VCaP (cell line): ENCODE results near the gene CCR7.
"Not testable (repeated sequence)": the region's sequence is repeated elsewhere in the genome, so short reads cannot be mapped to it uniquely, and the experiment has no call there.

Source experiments
- H3K27ac ChIP-seq: fragments of 450-650 bp; 2 replicates; pipeline ENCODE4 v1.5.1; 2017
- TF ChIP-seq, protein P1 (sequence below): fragments of 450-650 bp; conservative IDR thresholded peaks from 2 replicates; pipeline ENCODE4 v1.5.1; 2017; ENCODE audit warnings: mild to moderate bottlenecking, moderate library complexity

The CCR7 gene

DNA sequence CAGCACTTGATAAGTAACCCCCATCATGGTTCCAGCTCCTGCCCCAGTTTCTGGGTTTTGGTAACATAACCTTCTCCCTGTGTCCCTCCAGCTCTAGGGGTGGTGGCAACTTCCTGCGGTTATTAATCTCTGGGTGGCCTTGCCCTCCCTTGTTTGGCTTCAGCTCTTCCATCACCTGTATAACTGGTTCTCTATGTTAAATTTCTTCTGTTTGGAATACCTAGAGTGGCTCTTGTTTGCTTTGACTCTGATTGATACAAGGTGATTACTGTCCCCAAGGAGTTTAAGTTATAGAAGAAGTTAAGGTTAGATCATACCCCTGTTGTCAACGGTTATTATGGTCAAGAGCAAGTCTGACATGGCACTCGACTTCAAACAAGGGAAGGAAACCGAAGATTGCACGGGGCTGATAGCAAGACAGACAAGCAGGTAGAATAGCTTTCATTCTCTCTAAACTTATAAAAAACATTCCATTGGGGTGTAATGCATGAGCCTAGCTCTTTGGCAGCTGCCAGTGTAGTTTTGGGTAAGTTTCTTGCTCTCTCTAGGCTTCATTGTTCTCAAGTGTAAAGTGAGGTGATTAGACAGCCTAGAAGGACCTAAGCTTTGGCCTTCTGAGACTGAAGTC, 11.0 kb upstream of the CCR7 start:
- TF ChIP-seq, protein P1, sequence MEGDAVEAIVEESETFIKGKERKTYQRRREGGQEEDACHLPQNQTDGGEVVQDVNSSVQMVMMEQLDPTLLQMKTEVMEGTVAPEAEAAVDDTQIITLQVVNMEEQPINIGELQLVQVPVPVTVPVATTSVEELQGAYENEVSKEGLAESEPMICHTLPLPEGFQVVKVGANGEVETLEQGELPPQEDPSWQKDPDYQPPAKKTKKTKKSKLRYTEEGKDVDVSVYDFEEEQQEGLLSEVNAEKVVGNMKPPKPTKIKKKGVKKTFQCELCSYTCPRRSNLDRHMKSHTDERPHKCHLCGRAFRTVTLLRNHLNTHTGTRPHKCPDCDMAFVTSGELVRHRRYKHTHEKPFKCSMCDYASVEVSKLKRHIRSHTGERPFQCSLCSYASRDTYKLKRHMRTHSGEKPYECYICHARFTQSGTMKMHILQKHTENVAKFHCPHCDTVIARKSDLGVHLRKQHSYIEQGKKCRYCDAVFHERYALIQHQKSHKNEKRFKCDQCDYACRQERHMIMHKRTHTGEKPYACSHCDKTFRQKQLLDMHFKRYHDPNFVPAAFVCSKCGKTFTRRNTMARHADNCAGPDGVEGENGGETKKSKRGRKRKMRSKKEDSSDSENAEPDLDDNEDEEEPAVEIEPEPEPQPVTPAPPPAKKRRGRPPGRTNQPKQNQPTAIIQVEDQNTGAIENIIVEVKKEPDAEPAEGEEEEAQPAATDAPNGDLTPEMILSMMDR, result no peak
- H3K27ac ChIP-seq, result peak overlapping the region; percentile 33; the same call in 1 of the 2 replicates

DNA sequence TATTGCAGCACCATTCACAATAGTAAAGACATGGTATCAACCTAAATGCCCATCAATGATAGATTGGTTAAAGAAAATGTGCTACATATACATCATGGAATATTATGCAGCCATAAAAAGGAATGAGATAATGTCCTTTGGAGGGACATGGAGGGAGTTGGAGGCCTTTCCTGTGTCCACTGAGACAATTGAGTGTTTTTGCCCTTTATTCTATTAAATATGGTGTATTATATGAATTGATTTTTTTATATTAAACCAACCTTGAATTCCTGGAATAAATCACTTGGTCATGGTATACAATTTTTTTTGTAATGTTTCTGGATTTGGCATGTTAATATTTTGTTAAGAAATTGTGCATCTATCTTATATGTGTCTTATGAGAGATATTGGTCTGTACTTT, 9.0 kb upstream of the CCR7 start:
- TF ChIP-seq, protein P1, result no peak
- H3K27ac ChIP-seq, result no peak overlapping the region

DNA sequence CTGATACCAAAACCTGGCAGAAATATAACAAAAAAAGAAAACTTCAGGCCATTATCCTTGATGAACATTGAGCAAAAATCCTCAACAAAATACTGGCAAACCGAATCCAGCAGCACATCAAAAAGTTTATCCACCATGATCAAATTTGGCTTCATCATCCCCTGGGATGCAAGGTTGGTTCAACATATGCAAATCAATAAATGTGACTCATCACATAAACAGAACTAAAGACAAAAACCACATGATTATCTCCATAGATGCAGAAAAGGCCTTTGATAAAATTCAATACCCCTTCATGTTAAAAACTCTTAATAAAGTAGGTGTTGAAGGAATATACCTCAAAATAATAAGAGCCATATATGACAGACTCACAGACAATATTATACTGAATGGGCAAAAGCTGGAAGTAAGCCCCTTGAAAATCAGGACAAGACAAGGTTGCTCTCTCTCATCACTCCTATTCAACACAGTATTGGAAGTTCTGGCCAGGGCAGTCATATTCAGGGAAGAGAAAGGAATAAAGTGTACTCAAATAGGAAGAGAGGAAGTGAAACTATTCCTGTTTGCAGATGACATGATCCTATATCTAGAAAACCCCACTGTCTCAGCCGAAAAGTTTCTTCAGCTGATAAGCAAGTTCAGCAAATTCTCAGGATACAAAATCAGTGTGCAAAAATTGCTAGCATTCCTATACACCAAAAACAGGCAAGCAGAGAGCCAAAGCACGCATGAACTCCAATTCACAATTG, 7.1 kb upstream of the CCR7 start:
- H3K27ac ChIP-seq, result not testable (repeated sequence)

DNA sequence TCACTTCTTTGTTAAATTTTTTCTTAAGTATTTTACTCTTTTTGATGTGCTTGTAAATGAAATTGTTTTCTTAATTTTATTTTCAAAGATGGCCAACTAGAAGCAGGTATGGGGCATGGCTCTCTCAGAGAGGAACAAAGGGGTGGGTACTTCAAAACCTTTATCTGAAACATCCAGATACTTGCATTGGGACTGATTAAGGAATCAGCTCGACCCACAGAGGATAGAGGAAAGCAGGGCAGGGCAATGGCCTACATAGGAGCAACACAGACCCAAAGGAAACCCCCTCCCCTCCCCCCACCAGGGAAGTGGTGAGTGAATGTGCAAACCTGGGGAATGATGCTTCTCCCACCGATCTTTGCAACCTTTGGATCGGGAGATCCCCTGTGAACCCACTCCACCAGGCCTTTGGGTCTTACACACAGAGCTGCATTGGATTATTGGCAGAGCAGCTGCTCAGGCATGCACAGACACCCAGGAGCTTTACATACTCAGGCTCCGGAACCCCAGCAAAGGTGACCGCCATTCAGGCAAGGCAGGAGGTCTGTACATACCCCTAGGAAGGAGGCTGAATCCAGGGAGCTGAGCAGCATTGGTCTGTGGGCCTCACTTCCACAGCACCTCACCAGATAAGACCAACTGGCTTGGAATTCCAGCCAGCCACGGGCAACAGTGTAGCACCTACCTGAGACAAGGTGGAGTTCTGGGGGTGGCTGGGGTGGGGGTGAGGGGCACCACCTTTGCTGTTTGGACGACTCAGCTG, 3.0 kb upstream of the CCR7 start:
- no peak overlapping the region for H3K27ac ChIP-seq
- TF ChIP-seq, protein P1, result no peak

DNA sequence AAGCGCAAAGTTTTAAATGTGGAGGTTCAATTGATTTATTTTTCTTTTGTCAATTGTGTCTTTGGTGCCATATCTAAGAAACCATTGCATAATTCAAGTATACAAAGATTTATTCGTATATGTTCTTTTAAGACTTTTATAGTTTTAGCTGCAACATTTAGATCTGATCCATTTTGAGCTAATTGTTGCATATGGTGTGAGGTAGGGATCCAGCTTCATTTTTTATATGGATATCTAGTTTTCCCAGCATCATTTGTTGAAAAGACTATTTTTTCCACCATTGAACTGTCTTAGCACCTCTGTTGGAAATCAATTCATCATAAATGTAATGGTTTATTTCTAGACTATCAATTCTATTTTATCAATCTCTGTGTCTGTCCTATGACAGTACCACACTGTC, 2.1 kb upstream of the CCR7 start:
- H3K27ac ChIP-seq, result no peak overlapping the region
- TF ChIP-seq, protein P1, result no peak

DNA sequence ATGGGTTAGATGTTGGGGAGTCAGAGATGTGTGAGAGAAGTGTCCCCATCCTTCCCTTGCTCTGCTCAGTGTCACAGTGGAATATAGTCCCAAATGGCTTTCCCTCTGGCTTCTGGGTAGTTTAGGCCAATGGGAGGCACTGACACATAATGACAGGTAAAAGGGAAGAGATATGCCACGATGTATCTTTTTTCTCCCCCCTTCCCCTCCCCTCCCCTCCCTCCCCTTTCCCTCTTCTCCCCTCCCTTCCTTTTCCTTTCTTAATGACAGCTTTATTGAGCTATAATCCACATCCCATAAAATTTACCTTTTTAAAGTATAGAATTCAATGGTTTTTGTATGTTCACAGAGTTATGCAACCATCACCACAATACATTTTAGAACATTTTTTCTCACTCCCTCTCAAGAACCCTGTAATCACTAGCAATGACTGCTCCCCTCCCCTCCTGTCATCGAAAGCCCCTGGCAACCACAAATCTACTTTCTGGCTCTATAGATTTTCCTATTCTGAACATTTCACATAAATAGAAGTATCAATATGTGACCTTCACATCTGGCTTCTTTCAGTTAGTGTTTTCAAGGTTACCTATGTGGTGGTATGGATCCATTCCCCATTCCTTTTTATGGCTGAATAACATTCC, 617 bp upstream of the CCR7 start:
- H3K27ac ChIP-seq, result no peak overlapping the region
- TF ChIP-seq, protein P1, result no peak

DNA sequence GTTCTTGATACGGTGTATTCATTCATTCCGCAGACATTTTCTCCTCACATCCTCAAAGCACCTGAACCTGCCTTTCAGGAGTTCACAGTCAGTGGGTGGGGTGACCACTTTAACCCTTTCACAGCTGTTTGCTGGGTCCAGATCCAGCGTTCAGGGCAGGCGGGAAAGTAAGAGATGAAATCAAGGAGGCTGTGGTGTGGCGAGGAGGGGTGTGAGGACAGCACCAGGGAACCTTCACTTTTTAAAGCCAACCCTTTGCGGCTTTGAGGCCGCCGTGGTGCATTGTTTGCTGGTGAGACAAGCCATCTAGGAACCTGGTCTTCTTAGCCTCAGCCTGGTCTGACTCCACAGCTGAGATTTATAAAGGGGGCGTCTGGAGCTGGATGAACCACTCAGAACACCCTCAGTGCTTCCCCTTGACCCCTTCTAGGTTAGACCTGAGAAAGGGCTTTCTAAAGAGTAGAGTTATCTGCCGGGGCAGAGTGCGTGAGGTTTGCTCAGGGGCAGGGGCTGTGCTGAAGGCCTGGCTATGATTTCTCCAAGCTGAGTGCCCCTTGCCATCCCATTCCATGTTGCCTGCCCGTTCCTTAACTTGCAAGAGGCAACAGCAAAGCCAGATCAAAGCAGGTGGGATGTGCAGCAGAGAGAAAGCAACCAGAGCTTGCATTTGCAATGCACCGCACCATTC, 933 bp downstream of the CCR7 start:
- no peak overlapping the region for H3K27ac ChIP-seq
- TF ChIP-seq, protein P1, result no peak
